GM12874 (cell line): ENCODE data around the gene LRRC14B.

Source experiments
- CTCF ChIP-seq: IDR thresholded peaks from 2 replicates; pipeline ENCODE4 v1.5.1; 2011; ENCODE audit warnings: low read depth, mild to moderate bottlenecking, control low read depth, low read length, moderate library complexity; ENCODE audit not compliant: insufficient read depth

LRRC14B gene

DNA sequence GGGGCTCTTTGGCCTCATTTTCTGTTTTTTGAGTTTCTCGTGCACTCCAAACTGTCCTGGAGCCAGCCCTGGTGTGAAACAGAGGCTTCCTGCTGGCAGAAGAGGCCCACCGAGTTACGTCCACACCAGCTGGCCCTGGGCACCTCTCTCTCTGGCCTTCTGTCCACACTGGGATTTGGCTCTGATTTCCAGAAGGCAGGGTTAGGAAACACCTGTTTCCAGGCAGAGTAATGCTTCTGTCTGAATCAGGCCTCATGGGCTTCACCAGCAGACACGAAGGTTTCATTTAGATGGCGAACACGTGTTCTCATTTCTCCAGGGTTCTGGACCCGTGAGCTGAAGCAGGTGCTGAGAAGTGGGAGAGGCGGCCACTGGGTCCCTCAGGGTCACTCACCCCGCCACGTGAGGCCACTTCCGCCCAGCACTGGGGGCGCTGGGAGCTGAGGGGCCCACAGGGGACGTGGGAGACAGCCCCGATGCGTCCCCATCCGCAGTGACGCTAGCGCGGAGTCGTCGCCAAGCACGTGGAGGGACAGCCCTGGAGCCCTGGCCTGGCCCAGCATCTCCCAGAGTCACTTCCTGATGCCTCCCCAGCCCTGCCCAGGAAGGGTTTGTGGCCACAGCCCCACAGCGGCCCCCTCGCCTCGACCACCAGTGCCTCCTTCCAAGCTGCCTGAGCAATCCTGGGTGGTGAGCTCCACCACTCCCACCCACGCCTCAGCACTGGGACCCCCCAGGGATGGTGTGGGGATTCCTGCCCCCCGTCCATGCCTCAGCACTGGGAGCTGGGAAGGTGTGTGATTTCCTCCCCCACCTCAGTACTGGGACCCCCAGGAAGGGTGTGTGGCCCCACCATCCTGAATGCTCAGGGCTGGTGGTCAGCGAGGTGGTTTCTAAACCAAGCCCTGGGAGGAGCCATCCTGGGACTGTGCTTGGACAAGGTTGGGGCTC, 4.9 kb upstream of the LRRC14B start:
- TF ChIP-seq CTCF, result no peak

GRCh38 chr5:187042-187431, 4.3 kb upstream of the LRRC14B start:
- no peak for TF ChIP-seq CTCF

DNA sequence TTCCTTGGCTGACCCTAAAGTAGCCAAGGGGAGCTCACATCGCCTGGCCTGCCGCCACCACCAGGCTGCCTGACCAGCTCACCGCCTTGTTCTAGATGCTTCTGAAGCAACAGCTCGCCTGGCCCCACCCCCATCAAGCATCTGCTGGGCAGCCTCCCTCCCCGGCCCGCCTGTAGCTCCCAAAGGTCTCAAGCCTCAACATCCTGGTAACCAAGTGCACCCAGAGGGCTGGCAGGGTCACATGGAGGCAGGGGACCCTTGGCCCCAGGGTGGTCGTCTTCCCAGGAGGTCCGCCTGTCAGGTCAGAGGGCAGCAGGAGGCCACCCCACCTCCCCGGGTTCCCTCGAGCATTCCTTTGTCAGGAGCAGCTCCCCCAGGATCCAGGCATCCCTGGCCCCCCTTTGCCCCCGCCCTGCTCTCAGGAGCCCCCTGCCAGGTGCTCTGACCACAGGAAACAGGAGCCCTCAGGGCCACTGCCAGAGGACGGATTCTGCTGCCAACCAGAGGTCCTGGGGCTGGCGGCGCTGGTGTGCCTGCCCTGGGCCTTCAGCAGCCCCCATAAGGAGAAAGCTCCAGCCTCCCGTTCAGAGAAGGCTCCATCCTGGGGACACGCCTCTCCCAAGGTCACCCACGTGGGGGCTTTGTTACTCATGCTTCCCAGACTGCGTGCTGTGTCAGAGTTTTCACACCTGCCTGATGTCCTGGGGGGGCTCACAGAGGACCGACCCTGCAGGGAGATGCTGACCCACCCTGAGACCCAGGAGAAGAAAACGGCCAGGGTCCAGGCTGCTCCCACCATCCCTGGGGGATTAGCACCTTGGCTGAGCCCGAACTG, 3.5 kb upstream of the LRRC14B start:
- no peak for TF ChIP-seq CTCF

DNA sequence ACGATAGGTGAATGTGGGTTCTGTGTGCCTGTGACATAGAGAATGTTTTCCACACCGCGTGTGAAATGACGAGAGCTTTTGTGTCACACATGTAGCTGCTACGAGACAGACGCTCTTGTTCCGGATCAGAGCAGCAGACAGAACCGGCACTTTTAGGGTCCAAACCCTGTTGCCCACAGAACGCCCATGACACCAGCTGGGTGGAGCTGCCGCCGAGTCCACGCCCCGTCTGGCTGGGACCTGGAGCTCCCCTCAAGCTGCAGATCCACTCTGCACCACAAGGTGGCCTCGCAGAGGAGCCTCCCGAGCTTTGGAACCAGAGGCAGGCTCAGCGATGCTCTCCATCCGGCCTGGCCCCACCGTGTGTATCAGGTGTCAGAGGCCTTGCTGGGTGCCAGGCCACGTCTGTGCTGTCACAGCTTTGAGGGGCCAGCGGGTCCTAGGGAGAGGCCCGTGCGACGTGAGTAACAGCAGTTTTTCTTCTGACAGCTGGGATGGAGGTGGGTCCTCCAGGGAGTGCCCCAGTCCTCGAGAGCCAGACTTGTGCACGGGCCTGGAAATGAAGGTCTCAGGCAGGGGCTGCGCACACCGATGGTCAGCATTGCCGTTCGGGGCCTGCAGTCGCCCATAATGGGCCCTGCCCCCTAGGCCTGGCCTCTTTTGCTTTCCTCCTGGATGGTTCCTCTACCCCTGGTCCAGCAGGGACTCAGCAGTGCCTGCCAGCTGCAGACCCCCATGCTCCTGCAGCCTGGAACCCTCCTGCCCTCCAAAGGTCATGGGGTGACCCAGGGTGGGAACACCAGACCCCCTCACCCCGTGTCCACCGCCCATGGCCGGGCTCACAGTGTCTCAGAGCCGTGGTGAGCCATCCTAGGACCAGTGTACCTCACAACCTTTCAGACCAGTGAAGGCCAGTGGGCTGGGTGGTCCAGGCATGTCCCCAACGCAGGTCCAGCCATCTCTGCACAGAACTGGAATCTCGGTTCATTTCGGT, 2.5 kb upstream of the LRRC14B start:
- TF ChIP-seq CTCF, result peak; percentile 97

GRCh38 chr5:189486-189885, 1.8 kb upstream of the LRRC14B start:
- TF ChIP-seq CTCF, result no peak

GRCh38 chr5:189976-190365, 1.3 kb upstream of the LRRC14B start:
- no peak for TF ChIP-seq CTCF
